Immature natural killer cell (primary cell): ENCODE data around the gene TNFRSF6B. TPM values are rescaled to one million over a fixed set of nuclear protein-coding genes. Genes with fewer than 3 reads are reported as not detected.
"Not testable (repeated sequence)": the region's sequence is repeated elsewhere in the genome, so short reads cannot be mapped to it uniquely, and the experiment has no call there.

ENCODE experiments used
- DNase-seq, 3 donors: peaks; one replicate each; pipeline ENCODE4 v3.0.0; 2022; ENCODE audit warnings: mixed read lengths in 1 of 3
- H3K27ac Mint-ChIP-seq, 6 donors: one replicate each; pipeline ENCODE4 v1.8.0; 2020; ENCODE audit warnings: mixed read lengths in 6 of 6, mild to moderate bottlenecking in 5 of 6, inconsistent platforms in 4 of 6, moderate library complexity in 3 of 6
- H3K27me3 Mint-ChIP-seq, 3 donors: one replicate each; pipeline ENCODE4 v1.8.0; 2020 to 2021; ENCODE audit warnings: low read depth in 3 of 3, mild to moderate bottlenecking in 3 of 3, mixed read lengths in 3 of 3, moderate library complexity in 3 of 3, inconsistent platforms in 1 of 3
- H3K36me3 Mint-ChIP-seq, 3 donors: one replicate each; pipeline ENCODE4 v1.8.0; 2020; ENCODE audit warnings: mixed read lengths in 3 of 3, inconsistent platforms in 2 of 3, mild to moderate bottlenecking in 2 of 3
- H3K4me1 Mint-ChIP-seq, 2 donors: one replicate each; pipeline ENCODE4 v1.8.0; 2020; ENCODE audit warnings: inconsistent platforms in 2 of 2, mild to moderate bottlenecking in 2 of 2, mixed read lengths in 2 of 2, moderate library complexity in 1 of 2
- H3K4me3 Mint-ChIP-seq, 5 donors: one replicate each; pipeline ENCODE4 v1.8.0; 2020; ENCODE audit warnings: mild to moderate bottlenecking in 5 of 5, mixed read lengths in 5 of 5, inconsistent platforms in 3 of 5, moderate library complexity in 3 of 5
- H3K9me3 Mint-ChIP-seq, 6 donors: one replicate each; pipeline ENCODE4 v1.8.0; 2020; ENCODE audit warnings: mild to moderate bottlenecking in 6 of 6, mixed read lengths in 6 of 6, inconsistent platforms in 4 of 6, moderate library complexity in 3 of 6
- polyA plus RNA-seq, 3 donors: library from polyadenylated mRNA; unstranded; fragments of 300-500 nt; fragmentation: Illumina TruSeq; gene quantifications; one replicate each; pipeline ENCODE4 v1.2.3, GENCODE V29; 2021

TNFRSF6B gene
- polyA plus RNA-seq, 3 donors from 2014 or later, result not detected

- no peaks in the 10 kb centered on the region for H3K9me3 Mint-ChIP-seq
- H3K4me3 Mint-ChIP-seq, result peak overlapping the region; percentile 84 to 89 (median 85)
- peak overlapping the region; percentile 83 to 91 (median 88) for H3K27ac Mint-ChIP-seq
- H3K27me3 Mint-ChIP-seq, result peaks cover 0 to 11% (median 5%) of the 10 kb centered on the region in 3 donors
- peaks cover 44 to 48% of the 10 kb centered on the region in 2 donors for H3K4me1 Mint-ChIP-seq
- peak; percentile 42 to 48 (median 47) for DNase-seq
- peaks cover under 1 to 22% (median 10%) of the 10 kb centered on the region in 3 donors for H3K36me3 Mint-ChIP-seq
These were observed 10.6 kb downstream of the TNFRSF6B start for GRCh38 chr20:63706852-63707557.

GRCh38 chr20:63707558-63708300 lies 11.3 kb downstream of the TNFRSF6B start, which contains the start of the genes ARFRP1 and ZGPAT:
TSS of gene ARFRP1 (minus strand) at chr20:63707976. CDS start at chr20:63707091, 885 bp downstream.
TSS of gene ZGPAT (plus strand) at chr20:63708039. CDS start at chr20:63708581, 542 bp downstream.
- peaks cover 0 to 11% (median 5%) of the 10 kb centered on the region in 3 donors for H3K27me3 Mint-ChIP-seq
- peaks cover 51 to 52% of the 10 kb centered on the region in 2 donors for H3K4me1 Mint-ChIP-seq
- H3K9me3 Mint-ChIP-seq, result no peaks in the 10 kb centered on the region
- peaks cover 8 to 29% (median 15%) of the 10 kb centered on the region in 3 donors for H3K36me3 Mint-ChIP-seq
- peak within 1 kb of the TSS; percentile 84 to 89 (median 85) for H3K4me3 Mint-ChIP-seq
- peak; percentile 85 to 88 (median 88) for DNase-seq
- H3K27ac Mint-ChIP-seq, result peak within 1 kb of the TSS; percentile 83 to 91 (median 88)

GRCh38 chr20:63708301-63709148 lies 12.1 kb downstream of the TNFRSF6B start:
- H3K9me3 Mint-ChIP-seq, result no peaks in the 10 kb centered on the region
- peaks cover 10 to 31% (median 15%) of the 10 kb centered on the region in 3 donors for H3K36me3 Mint-ChIP-seq
- peak in 1 of 3 donors; percentile 30 for DNase-seq
- H3K4me3 Mint-ChIP-seq, result peak overlapping the region; percentile 60 to 78 (median 74)
- peak overlapping the region in 5 of 6 donors; percentile 49 to 89 (median 61) for H3K27ac Mint-ChIP-seq
- peaks cover 0 to 11% (median 5%) of the 10 kb centered on the region in 3 donors for H3K27me3 Mint-ChIP-seq
- H3K4me1 Mint-ChIP-seq, result peaks cover 51 to 55% of the 10 kb centered on the region in 2 donors

- Mint-ChIP-seq H3K4me1 (peaks cover 51 to 55% of the 10 kb centered on the region in 2 donors), H3K4me3 (peak overlapping the region; percentile 60 to 78 (median 74)), H3K27me3 (peaks cover 0 to 11% (median 5%) of the 10 kb centered on the region in 3 donors), H3K27ac (peak overlapping the region in 4 of 6 donors; percentile 57 to 89 (median 72)), H3K9me3 (no peaks in the 10 kb centered on the region), H3K36me3 (peaks cover 10 to 35% (median 15%) of the 10 kb centered on the region in 3 donors)
- no peak for DNase-seq
These were observed 12.7 kb downstream of the TNFRSF6B start for GRCh38 chr20:63709149-63709527.

- H3K27ac Mint-ChIP-seq, result peak overlapping the region in 1 of 6 donors; percentile 19
- H3K9me3 Mint-ChIP-seq, result peaks cover 0 to 4% (median 2%) of the 10 kb centered on the region in 6 donors
- no peak for DNase-seq
- H3K4me1 Mint-ChIP-seq, result peaks cover 49 to 60% of the 10 kb centered on the region in 2 donors
- H3K27me3 Mint-ChIP-seq, result peaks cover 0 to 11% (median 5%) of the 10 kb centered on the region in 3 donors
- H3K36me3 Mint-ChIP-seq, result peaks cover 19 to 49% (median 25%) of the 10 kb centered on the region in 3 donors
- H3K4me3 Mint-ChIP-seq, result peak overlapping the region in 2 of 5 donors; percentile 3 to 21
These were observed 14.7 kb downstream of the TNFRSF6B start for GRCh38 chr20:63711085-63711645.

- Mint-ChIP-seq H3K4me3 (no peak overlapping the region), H3K4me1 (peaks cover 41 to 57% of the 10 kb centered on the region in 2 donors), H3K27ac (peak overlapping the region in 2 of 6 donors; percentile 10 to 39), H3K9me3 (peaks cover 0 to 4% (median 2%) of the 10 kb centered on the region in 6 donors), H3K36me3 (peaks cover 23 to 49% (median 32%) of the 10 kb centered on the region in 3 donors), H3K27me3 (peaks cover 0 to 9% (median 2%) of the 10 kb centered on the region in 3 donors)
- DNase-seq, result no peak
These were observed 15.7 kb downstream of the TNFRSF6B start for GRCh38 chr20:63712191-63712590.

GRCh38 chr20:63714858-63715257 lies 18.4 kb downstream of the TNFRSF6B start:
- Mint-ChIP-seq H3K27ac (no peak overlapping the region), H3K36me3 (peaks cover 30 to 59% (median 44%) of the 10 kb centered on the region in 3 donors), H3K9me3 (peaks cover 1 to 10% (median 5%) of the 10 kb centered on the region in 6 donors), H3K27me3 (peaks cover 2 to 4% (median 2%) of the 10 kb centered on the region in 3 donors), H3K4me3 (no peak overlapping the region), H3K4me1 (peaks cover 38 to 57% of the 10 kb centered on the region in 2 donors)
- DNase-seq, result no peak

- peaks cover 0 to 5% (median 1%) of the 10 kb centered on the region in 3 donors for H3K27me3 Mint-ChIP-seq
- peak overlapping the region in 1 of 5 donors; percentile 22 for H3K4me3 Mint-ChIP-seq
- H3K36me3 Mint-ChIP-seq, result peaks cover 27 to 43% (median 40%) of the 10 kb centered on the region in 3 donors
- H3K27ac Mint-ChIP-seq, result peak overlapping the region in 2 of 6 donors; percentile 7 to 30
- H3K4me1 Mint-ChIP-seq, result peaks cover 21 to 35% of the 10 kb centered on the region in 2 donors
- no peak for DNase-seq
- peaks cover 1 to 10% (median 5%) of the 10 kb centered on the region in 6 donors for H3K9me3 Mint-ChIP-seq
These were observed 22.5 kb downstream of the TNFRSF6B start for GRCh38 chr20:63718996-63719395.

- H3K27me3 Mint-ChIP-seq, H3K27ac Mint-ChIP-seq, H3K4me3 Mint-ChIP-seq, DNase-seq: not testable (repeated sequence)
- Mint-ChIP-seq H3K36me3 (peaks cover 24 to 31% (median 29%) of the 10 kb centered on the region in 3 donors), H3K4me1 (peaks cover 20 to 21% of the 10 kb centered on the region in 2 donors), H3K9me3 (peaks cover 3 to 12% (median 8%) of the 10 kb centered on the region in 6 donors)
These were observed 26.6 kb downstream of the TNFRSF6B start for GRCh38 chr20:63722967-63723622.

GRCh38 chr20:63730189-63730733 lies 33.8 kb downstream of the TNFRSF6B start:
- H3K36me3 Mint-ChIP-seq, result peaks cover 14 to 24% (median 17%) of the 10 kb centered on the region in 3 donors
- H3K9me3 Mint-ChIP-seq, DNase-seq, H3K27me3 Mint-ChIP-seq: not testable (repeated sequence)
- peak overlapping the region in 1 of 5 donors; percentile 12 for H3K4me3 Mint-ChIP-seq
- peak overlapping the region in 2 of 6 donors; percentile 49 to 77 for H3K27ac Mint-ChIP-seq
- peaks cover 4 to 25% of the 10 kb centered on the region in 2 donors for H3K4me1 Mint-ChIP-seq

GRCh38 chr20:63731410-63731809 lies 35.0 kb downstream of the TNFRSF6B start:
- no peak for DNase-seq
- H3K9me3 Mint-ChIP-seq, result no peaks in the 10 kb centered on the region
- H3K4me1 Mint-ChIP-seq, result peaks cover 8 to 35% of the 10 kb centered on the region in 2 donors
- H3K27me3 Mint-ChIP-seq, result peaks cover 2 to 10% (median 9%) of the 10 kb centered on the region in 3 donors
- H3K27ac Mint-ChIP-seq, result no peak overlapping the region
- peaks cover 7 to 24% (median 14%) of the 10 kb centered on the region in 3 donors for H3K36me3 Mint-ChIP-seq
- no peak overlapping the region for H3K4me3 Mint-ChIP-seq
